Measurements from ENCODE around the gene SLC12A2.

Gene SLC12A2

GRCh38 chr5:128083033-128083810 lies at the start of gene SLC12A2:
Gene SLC12A2, plus strand, starts transcription at chr5:128083766. Its CDS starts 189 bp downstream, at chr5:128083955.
- TF ChIP-seq ZNF274 (IDR thresholded peaks at IDR 0.05; ENCODE audit: low read depth, low read length) = no peak
- H3K4me3 ChIP-seq (ENCODE audit: low read length) = peak within 1 kb of the TSS; percentile 90

- no peak for TF ChIP-seq ZNF274 (IDR thresholded peaks at IDR 0.05; ENCODE audit: low read depth, low read length)
Measured at GRCh38 chr5:128035689-128036088, 47.9 kb upstream of the SLC12A2 start.

DNA sequence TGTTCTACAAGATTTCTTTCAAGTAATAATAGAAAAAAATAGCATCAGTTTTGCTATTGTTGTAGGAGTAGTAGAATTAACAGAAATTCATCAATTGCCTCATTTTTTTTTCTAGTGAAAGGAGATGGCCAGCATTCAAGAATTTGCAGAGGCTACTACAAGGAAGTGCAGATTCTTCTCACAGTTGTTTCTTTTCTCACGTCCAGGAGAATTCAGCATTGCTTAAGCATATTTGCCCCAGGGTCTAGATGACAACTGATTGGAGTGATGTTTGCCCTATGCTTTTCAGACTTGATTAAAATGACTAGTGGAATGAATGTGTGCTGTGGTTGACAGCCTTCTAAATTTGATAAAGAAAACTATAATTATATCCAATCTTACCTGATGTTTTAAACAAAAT lies 46.6 kb upstream of the SLC12A2 start:
- no peak overlapping the region for H3K4me3 ChIP-seq (ENCODE audit: low read length)
- no peak for TF ChIP-seq ZNF274 (IDR thresholded peaks at IDR 0.05; ENCODE audit: low read depth, low read length)

More at GRCh38 chr5:128035689-128036088, 47.9 kb upstream of the SLC12A2 start:
- no peak overlapping the region for H3K4me3 ChIP-seq (ENCODE audit: low read length)

- H3K4me3 ChIP-seq (ENCODE audit: low read length) = no peak overlapping the region
- no peak for TF ChIP-seq ZNF274 (IDR thresholded peaks at IDR 0.05; ENCODE audit: low read depth, low read length)
Measured at GRCh38 chr5:128038643-128039042, 44.9 kb upstream of the SLC12A2 start.

- H3K4me3 ChIP-seq (ENCODE audit: low read length) = no peak overlapping the region
- TF ChIP-seq ZNF274 (IDR thresholded peaks at IDR 0.05; ENCODE audit: low read depth, low read length) = no peak
Measured at GRCh38 chr5:128040927-128041326, 42.6 kb upstream of the SLC12A2 start.

DNA sequence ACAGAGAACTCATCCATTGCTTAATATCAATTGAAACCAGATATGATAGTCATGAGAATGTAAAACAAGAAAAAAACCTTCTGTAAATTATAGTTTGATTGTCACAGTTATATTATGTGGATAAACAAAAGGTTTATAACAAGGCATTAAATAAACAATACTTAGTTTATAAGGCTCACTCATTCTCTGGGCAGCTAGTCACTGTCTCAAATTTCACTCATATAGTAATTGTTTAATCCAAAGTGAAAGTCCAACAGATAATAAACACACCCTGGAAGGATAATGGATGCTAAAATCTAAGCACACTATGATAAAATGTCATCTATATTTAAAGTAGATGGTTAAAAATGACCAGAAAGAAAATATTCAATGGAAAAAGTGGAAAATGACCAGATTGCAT lies 30.8 kb upstream of the SLC12A2 start:
- TF ChIP-seq ZNF274 (IDR thresholded peaks at IDR 0.05; ENCODE audit: low read depth, low read length) = no peak
- H3K4me3 ChIP-seq (ENCODE audit: low read length) = no peak overlapping the region

GRCh38 chr5:128053291-128053954 lies 30.1 kb upstream of the SLC12A2 start:
- no peak for TF ChIP-seq ZNF274 (IDR thresholded peaks at IDR 0.05; ENCODE audit: low read depth, low read length)
- H3K4me3 ChIP-seq (ENCODE audit: low read length) = no peak overlapping the region

GRCh38 chr5:128060644-128061385 lies 22.8 kb upstream of the SLC12A2 start:
- no peak overlapping the region for H3K4me3 ChIP-seq (ENCODE audit: low read length)
- no peak for TF ChIP-seq ZNF274 (IDR thresholded peaks at IDR 0.05; ENCODE audit: low read depth, low read length)

DNA sequence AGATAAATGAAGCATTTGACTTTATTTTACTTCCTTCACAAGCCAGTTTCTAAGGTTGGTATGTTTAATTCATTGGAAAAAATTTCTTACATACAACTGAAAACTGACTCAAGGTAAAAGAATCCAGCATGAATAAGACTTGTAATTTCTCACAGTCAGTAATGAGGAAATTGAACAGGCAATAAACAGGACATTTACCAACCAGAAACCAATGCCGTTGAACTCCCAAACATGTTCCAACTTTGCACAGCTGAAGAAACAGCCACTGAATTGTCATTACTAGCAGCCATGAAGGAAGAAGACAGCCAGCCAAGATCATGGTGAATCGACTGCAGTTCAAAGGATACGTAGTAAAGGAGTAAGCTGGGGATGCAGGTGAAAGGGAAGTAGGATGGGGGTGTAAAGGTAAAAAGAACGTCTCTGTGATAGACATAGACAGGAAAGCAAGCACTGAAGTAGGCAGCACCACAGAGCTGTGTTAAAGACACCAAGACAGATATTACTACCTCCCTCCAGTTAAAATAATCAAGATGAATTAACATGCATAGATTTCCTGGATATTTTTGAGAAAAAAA lies 21.3 kb upstream of the SLC12A2 start:
- no peak overlapping the region for H3K4me3 ChIP-seq (ENCODE audit: low read length)
- TF ChIP-seq ZNF274 (IDR thresholded peaks at IDR 0.05; ENCODE audit: low read depth, low read length) = no peak

GRCh38 chr5:128074171-128074570 lies 9.4 kb upstream of the SLC12A2 start:
- TF ChIP-seq ZNF274 (IDR thresholded peaks at IDR 0.05; ENCODE audit: low read depth, low read length) = no peak
- no peak overlapping the region for H3K4me3 ChIP-seq (ENCODE audit: low read length)

GRCh38 chr5:128074953-128075352 lies 8.6 kb upstream of the SLC12A2 start:
- H3K4me3 ChIP-seq (ENCODE audit: low read length) = no peak overlapping the region
- TF ChIP-seq ZNF274 (IDR thresholded peaks at IDR 0.05; ENCODE audit: low read depth, low read length) = no peak

GRCh38 chr5:128077526-128077925 lies 6.0 kb upstream of the SLC12A2 start:
- TF ChIP-seq ZNF274 (IDR thresholded peaks at IDR 0.05; ENCODE audit: low read depth, low read length) = no peak
- no peak overlapping the region for H3K4me3 ChIP-seq (ENCODE audit: low read length)

DNA sequence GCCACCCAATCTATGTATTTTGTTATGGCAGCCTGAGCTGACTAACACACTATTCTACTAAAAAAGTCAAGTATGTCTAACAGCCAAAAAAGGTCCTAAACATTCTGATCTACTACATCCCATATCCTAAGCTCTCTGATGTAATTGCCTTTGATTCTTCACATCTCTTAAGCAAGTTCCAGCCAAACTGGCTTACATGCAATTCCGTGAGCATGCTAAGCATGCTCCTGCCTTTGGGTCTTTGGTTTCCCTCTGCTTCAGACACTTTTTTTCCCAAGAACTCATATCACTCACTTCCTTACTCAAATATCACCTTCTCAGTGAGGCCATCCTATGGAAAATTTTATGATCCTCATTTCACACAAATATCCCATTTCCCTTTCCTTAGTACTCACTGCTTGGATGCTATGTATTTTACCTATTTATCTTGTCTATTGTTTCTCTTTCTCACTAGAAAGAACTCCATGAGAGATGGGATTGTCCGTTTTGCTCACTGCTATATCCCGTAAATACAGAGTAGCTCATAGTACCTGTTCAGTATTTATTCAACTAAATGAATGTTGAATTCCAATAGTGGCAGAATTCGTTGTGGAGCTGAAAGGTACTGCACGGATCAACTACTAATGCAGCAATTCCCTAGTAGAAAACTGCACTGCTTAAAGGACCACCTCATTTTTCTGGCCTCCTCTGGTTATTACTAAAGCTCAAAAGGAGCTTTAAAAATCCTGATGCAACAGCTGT lies 2.3 kb upstream of the SLC12A2 start:
- peak overlapping the region; percentile 90 for H3K4me3 ChIP-seq (ENCODE audit: low read length)
- TF ChIP-seq ZNF274 (IDR thresholded peaks at IDR 0.05; ENCODE audit: low read depth, low read length) = no peak
